MCF 10A (cell line): ENCODE data around the gene GTF3C4. TPM values are rescaled to one million over a fixed set of nuclear protein-coding genes. Genes with fewer than 3 reads are reported as not detected.

Experiments
- BruUV-seq: library from RNA; stranded (reverse); fragments of 400-500 nt; replicated peaks from 2 replicates; lab custom pipeline; 2021; lab: Mats Ljungman, UMichigan
- CTCF ChIA-PET: fragments of 300-600 bp; sonication (Branson Sonifier 250); formaldehyde crosslinking; extraction: SDS; loops from one replicate; lab custom pipeline; 2021; ENCODE audit warnings: antibody characterized with exemption, inconsistent platforms; lab: Yijun Ruan, JAX
- POLR2A ChIA-PET: fragments of 300-600, 350-650 bp; sonication (Branson Sonifier 250); formaldehyde crosslinking; extraction: SDS; loops from one replicate; lab custom pipeline; 2020; ENCODE audit warnings: antibody characterized with exemption, inconsistent platforms; lab: Yijun Ruan, JAX
- DNase-seq: peaks from one replicate; pipeline ENCODE4 v3.0.0-alpha.2; 2018; ENCODE audit not compliant: unreplicated experiment
- H3K27ac Mint-ChIP-seq: one replicate; pipeline ENCODE4 v1.8.0; 2022; ENCODE audit warnings: mild to moderate bottlenecking, low read depth, mixed read lengths; ENCODE audit not compliant: unreplicated experiment
- H3K27me3 Mint-ChIP-seq: one replicate; pipeline ENCODE4 v1.8.0; 2022; ENCODE audit warnings: mixed read lengths; ENCODE audit not compliant: insufficient read depth, unreplicated experiment
- H3K36me3 Mint-ChIP-seq: one replicate; pipeline ENCODE4 v1.8.0; 2022; ENCODE audit warnings: mild to moderate bottlenecking, moderate library complexity, mixed read lengths; ENCODE audit not compliant: insufficient read depth, unreplicated experiment
- H3K4me1 Mint-ChIP-seq: one replicate; pipeline ENCODE4 v1.8.0; 2022; ENCODE audit warnings: mixed read lengths; ENCODE audit not compliant: insufficient read depth, unreplicated experiment
- H3K4me3 Mint-ChIP-seq: one replicate; pipeline ENCODE4 v1.8.0; 2022; ENCODE audit warnings: mild to moderate bottlenecking, moderate library complexity, mixed read lengths; ENCODE audit not compliant: unreplicated experiment
- H3K9me3 Mint-ChIP-seq: one replicate; pipeline ENCODE4 v1.8.0; 2022; ENCODE audit warnings: mixed read lengths; ENCODE audit not compliant: unreplicated experiment
- intact Hi-C: fragments of 100-400 bp; cut with micrococcal nuclease; formaldehyde crosslinking; loops from 2 replicates; pipeline ENCODE4 v1.14.1; 2022
- total RNA-seq: library from RNA; stranded (reverse); gene quantifications from 2 replicates; pipeline ENCODE4 v1.2.3, GENCODE V29; 2022
- TF ChIP-seq, protein P1 (sequence below): fragments of 200-600 bp; IDR thresholded peaks from one replicate; pipeline ENCODE4 v1.8.0; 2022; ENCODE audit warnings: antibody characterized with exemption, mild to moderate bottlenecking; ENCODE audit not compliant: unreplicated experiment

The GTF3C4 gene
- total RNA-seq, 1 experiment from 2014 or later, result 18.3 TPM

DNA sequence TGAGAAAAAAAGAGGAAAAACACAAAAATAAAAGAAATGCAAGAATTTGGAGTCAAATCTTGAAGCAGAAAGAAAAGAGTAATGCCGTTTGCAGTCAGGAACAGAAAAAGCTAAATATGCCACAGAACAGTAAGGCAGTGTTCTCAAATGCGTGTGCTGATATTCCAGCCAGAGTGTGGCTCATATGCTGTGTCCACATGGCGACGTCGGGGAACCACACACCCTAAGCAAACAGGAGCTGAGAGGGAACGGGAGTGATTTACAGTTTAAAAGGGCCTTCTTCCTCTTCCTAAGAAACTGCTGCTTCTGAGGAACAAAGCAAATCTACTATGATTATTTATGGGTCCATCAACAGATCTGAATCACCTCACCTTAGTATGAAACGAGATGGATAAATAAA is 43.2 kb upstream of the GTF3C4 start:
- intact Hi-C loops, result no loop called here
- no peak for DNase-seq
- no TSS peak for BruUV-seq
- H3K27ac Mint-ChIP-seq, result no peak overlapping the region
- H3K27me3 Mint-ChIP-seq, result no peaks in the 10 kb centered on the region
- H3K36me3 Mint-ChIP-seq, result peaks cover 69% of the 10 kb centered on the region
- CTCF ChIA-PET, result interaction anchor here (0.7 kb wide), 1 partner anchor 274 kb away, joined by 3 read pairs; no protein-coding TSS in a partner anchor
- H3K9me3 Mint-ChIP-seq, result no peaks in the 10 kb centered on the region
- H3K4me3 Mint-ChIP-seq, result no peak overlapping the region
- TF ChIP-seq, protein P1, sequence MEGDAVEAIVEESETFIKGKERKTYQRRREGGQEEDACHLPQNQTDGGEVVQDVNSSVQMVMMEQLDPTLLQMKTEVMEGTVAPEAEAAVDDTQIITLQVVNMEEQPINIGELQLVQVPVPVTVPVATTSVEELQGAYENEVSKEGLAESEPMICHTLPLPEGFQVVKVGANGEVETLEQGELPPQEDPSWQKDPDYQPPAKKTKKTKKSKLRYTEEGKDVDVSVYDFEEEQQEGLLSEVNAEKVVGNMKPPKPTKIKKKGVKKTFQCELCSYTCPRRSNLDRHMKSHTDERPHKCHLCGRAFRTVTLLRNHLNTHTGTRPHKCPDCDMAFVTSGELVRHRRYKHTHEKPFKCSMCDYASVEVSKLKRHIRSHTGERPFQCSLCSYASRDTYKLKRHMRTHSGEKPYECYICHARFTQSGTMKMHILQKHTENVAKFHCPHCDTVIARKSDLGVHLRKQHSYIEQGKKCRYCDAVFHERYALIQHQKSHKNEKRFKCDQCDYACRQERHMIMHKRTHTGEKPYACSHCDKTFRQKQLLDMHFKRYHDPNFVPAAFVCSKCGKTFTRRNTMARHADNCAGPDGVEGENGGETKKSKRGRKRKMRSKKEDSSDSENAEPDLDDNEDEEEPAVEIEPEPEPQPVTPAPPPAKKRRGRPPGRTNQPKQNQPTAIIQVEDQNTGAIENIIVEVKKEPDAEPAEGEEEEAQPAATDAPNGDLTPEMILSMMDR, result no peak
- POLR2A ChIA-PET, result no interaction called here
- H3K4me1 Mint-ChIP-seq, result peaks cover 20% of the 10 kb centered on the region

DNA sequence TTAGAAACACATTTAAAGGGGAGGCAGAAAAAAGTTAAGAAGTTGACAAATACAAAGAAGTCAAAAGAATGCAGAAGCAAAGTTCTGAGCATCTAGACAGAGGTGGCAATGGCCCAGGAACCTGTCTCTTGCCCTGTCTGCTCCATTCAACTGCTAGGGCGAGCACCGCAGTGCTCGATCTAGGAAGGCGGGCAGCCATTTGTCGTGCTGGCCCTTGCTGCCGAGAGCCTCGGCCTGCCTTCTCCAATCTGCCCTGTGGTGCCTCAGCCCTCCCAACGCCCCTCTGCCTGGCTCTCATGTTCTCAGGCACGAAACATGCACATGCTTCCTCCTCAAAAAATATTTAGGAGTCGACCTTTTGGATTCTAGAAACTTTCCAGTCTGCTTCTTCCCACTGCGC is 42.7 kb upstream of the GTF3C4 start:
- H3K4me1 Mint-ChIP-seq, result peaks cover 23% of the 10 kb centered on the region
- BruUV-seq, result no TSS peak
- intact Hi-C loops, result no loop called here
- H3K9me3 Mint-ChIP-seq, result no peaks in the 10 kb centered on the region
- H3K4me3 Mint-ChIP-seq, result no peak overlapping the region
- ChIA-PET CTCF (interaction anchor here (0.7 kb wide), 1 partner anchor 274 kb away, joined by 3 read pairs; no protein-coding TSS in a partner anchor), POLR2A (no interaction called here)
- H3K27me3 Mint-ChIP-seq, result no peaks in the 10 kb centered on the region
- TF ChIP-seq, protein P1, result no peak
- H3K27ac Mint-ChIP-seq, result no peak overlapping the region
- no peak for DNase-seq
- peaks cover 73% of the 10 kb centered on the region for H3K36me3 Mint-ChIP-seq

DNA sequence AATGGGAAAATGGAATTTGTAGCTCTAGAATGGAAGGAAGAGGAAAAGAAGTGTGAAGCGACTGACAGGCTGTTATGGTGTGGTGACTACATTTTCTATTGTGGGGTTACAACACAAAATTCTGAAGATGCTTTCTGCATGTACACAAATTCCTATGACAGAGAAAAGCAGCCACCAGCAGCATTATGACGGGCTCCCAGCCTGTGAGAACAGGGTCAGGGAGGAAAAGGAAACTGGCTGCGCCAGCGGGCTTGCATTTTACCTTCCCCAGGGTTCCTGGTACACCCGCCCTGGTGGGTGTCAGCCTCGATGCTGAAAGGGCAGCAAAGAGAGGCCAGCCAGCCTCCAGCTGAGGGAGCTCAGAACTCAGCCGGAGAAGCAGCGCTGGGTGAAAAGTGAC is 41.5 kb upstream of the GTF3C4 start:
- Mint-ChIP-seq H3K36me3 (peaks cover 65% of the 10 kb centered on the region), H3K27ac (no peak overlapping the region), H3K4me1 (peaks cover 30% of the 10 kb centered on the region), H3K9me3 (no peaks in the 10 kb centered on the region), H3K27me3 (no peaks in the 10 kb centered on the region), H3K4me3 (no peak overlapping the region)
- TF ChIP-seq, protein P1, result no peak
- DNase-seq, result no peak
- BruUV-seq, result no TSS peak
- intact Hi-C loops, result no loop called here
- ChIA-PET CTCF (interaction anchor here (0.7 kb wide), 1 partner anchor 10 kb away, joined by 5 read pairs; no protein-coding TSS in a partner anchor), POLR2A (no interaction called here)

GRCh38 chr9:132630116-132630515 is 40.1 kb upstream of the GTF3C4 start:
- Mint-ChIP-seq H3K4me3 (no peak overlapping the region), H3K4me1 (peaks cover 32% of the 10 kb centered on the region), H3K27me3 (no peaks in the 10 kb centered on the region), H3K9me3 (no peaks in the 10 kb centered on the region), H3K36me3 (peaks cover 59% of the 10 kb centered on the region), H3K27ac (no peak overlapping the region)
- intact Hi-C loops, result no loop called here
- CTCF ChIA-PET, result interaction anchor here (0.7 kb wide), 2 partner anchors 27 to 129 kb away, joined by 3 read pairs; no protein-coding TSS in a partner anchor
- TF ChIP-seq, protein P1, result no peak
- POLR2A ChIA-PET, result no interaction called here
- DNase-seq, result no peak
- no TSS peak for BruUV-seq
